ENCODE measurements around the gene SAMHD1. TPM values are rescaled to one million over a fixed set of nuclear protein-coding genes. Genes with fewer than 3 reads are reported as not detected.
A peak's percentile ranks its signal among the peaks of the same experiment; 100 is the strongest.

The SAMHD1 gene
- total RNA-seq, 1 donor = 75.1 TPM

DNA sequence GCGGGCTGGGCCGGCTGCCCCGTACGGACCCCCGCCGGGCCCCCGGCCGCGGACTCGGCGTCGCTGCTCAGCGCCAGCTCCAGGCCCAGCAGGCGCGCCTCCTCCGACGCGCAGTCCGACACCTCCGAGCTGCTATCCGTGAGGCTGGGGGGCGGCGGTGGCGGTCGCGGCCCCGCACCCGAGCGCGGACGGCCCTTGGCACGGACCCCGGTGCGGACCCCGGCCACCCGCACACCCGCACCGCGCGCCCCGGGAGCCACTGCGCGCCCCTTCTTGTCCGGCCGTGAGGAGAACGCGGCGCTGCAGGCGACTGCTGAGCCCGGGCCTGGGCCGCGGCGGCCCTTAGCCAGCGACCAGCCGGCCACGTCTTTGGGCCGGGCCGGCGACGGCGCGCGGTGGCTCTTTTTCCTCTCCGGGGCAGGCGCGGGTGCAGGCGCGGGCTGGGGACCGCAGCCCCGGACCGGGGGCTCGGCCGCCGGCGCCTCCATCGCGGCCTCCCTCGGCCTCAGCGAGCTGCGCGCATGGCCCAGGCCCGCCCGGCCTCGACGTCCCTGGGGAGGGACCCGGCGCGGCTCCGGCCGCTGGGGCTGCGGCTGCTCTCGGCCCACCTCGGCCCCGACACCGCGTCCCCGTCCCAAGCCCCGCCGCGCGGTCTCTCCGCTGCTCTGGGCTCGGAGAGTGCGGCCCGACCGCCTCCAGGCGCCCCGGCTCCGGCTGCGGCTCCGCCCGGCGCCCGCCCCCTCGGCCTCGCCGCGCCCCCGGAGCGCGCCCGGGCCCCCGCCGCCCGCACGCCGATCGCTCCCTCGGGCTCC is 88.4 kb downstream of the SAMHD1 start:
- peak overlapping the region; percentile 57 for H3K4me3 ChIP-seq (ENCODE audit: low read depth, low read length)
- no peak for DNase-seq (ENCODE audit: low read depth)
- no peak for TF ChIP-seq CTCF (IDR thresholded peaks at IDR 0.05; ENCODE audit: insufficient read depth, low read depth, low read length)

- peak; percentile 87 for DNase-seq (ENCODE audit: low read depth)
- H3K4me3 ChIP-seq (ENCODE audit: low read depth, low read length) = peak overlapping the region; percentile 57
- no peak for TF ChIP-seq CTCF (IDR thresholded peaks at IDR 0.05; ENCODE audit: insufficient read depth, low read depth, low read length)
These were observed 89.4 kb downstream of the SAMHD1 start for GRCh38 chr20:36861875-36862801.

- peak overlapping the region; percentile 57 for H3K4me3 ChIP-seq (ENCODE audit: low read depth, low read length)
- TF ChIP-seq CTCF (IDR thresholded peaks at IDR 0.05; ENCODE audit: insufficient read depth, low read depth, low read length) = no peak
- DNase-seq (ENCODE audit: low read depth) = no peak
These were observed 90.0 kb downstream of the SAMHD1 start for GRCh38 chr20:36861625-36861874.

DNA sequence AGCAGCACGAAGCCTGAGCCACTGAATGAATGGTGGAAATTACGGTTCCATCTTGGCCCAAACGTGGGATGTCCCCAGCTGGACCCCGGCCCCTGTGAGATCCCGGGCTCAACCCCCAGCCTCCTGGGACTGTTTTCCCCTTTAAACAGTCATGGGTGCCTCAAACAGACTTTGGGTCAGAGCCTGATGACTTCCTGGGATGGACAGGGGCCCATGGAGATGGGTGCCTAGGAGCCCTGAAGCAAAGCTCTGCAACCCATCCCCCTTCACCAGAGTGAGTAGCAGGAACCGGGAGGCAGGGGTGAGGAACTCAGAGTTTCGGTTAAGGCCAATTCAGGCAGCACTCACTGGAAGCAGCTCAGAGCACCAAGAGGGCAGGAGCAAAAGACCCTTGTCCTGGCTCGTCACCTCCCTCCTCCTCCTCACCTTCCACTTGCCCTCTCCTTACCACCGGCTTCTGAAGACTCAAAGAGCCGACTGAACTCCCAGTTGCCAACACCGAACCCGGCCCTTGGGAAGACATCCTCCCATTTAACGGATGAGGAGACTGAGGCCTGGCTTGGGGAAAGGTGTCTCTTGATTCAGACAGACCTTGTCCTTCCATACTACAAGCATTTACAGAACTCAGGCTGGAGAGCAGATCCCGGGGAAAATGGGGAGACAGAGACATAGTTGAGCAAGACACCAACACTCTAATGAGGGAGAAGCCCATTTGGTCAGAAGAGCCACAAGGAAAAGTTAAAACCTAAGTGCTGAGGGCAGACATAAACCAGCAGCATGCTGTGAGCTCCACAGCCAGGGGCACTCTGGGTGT is 90.5 kb downstream of the SAMHD1 start:
- TF ChIP-seq CTCF (IDR thresholded peaks at IDR 0.05; ENCODE audit: insufficient read depth, low read depth, low read length) = no peak
- peak overlapping the region; percentile 57 for H3K4me3 ChIP-seq (ENCODE audit: low read depth, low read length)
- DNase-seq (ENCODE audit: low read depth) = no peak

DNA sequence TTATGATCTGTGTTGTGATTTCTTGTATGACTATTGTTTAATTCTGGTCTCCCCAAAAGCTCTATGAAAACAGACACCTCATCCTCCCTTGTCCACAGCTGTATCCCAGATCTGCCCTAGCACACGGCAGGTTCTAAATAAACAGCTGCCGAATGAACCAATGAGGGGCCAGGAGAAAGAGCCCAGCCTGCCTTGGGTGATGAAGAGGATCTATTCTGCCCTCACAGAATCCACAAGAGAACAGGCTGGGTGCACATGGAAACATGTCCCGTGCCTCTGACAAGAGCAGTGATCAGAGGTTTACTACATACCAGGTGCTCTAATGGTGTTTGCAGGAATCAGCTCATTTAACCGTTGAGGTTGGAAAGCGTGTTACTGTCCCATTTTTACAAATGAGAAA is 91.2 kb downstream of the SAMHD1 start:
- H3K4me3 ChIP-seq (ENCODE audit: low read depth, low read length) = no peak overlapping the region
- no peak for DNase-seq (ENCODE audit: low read depth)
- TF ChIP-seq CTCF (IDR thresholded peaks at IDR 0.05; ENCODE audit: insufficient read depth, low read depth, low read length) = no peak

- DNase-seq (ENCODE audit: low read depth) = no peak
- TF ChIP-seq CTCF (IDR thresholded peaks at IDR 0.05; ENCODE audit: insufficient read depth, low read depth, low read length) = no peak
- H3K4me3 ChIP-seq (ENCODE audit: low read depth, low read length) = no peak overlapping the region
These were observed 91.7 kb downstream of the SAMHD1 start for GRCh38 chr20:36859700-36860330.

Measured in fibroblast of villous mesenchyme (primary cell).